ENCODE measurements around the gene GRAMD2B. TPM values are rescaled to one million over a fixed set of nuclear protein-coding genes. Genes with fewer than 3 reads are reported as not detected.

GRAMD2B gene
- total RNA-seq, 1 experiment from 2014 or later, result 33.6 TPM

DNA sequence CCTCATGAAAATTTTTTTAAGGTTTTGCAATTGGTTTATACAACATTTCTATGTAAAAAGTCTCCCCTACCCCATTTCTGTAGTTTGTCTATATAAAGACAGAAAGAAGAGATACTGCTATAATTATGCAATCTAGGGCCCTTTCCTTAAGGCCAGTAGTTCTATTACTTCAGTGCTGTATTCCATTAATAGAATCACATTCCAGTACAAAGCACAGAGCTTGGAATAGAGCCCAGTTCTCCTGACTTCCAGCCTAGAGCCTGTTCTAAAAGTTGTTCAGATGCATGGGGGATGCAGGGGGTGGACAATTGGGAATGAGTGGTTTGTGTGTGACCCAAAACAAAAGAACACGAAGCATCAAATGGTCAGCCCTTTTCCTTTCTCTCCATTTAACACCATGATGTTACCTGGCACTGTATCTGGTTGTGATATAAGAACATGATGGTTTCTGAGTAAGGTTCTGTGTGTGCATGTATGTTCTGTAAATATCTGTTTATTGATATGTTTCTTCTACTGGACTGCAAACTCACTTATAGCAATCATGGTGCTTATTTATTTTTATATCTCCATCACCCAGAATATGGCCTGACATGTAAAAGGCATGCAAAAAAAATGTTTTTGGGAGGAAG, 8.2 kb upstream of the GRAMD2B start:
- H3K9ac ChIP-seq (ENCODE audit: low read length), result no peak overlapping the region
- no peaks in the 10 kb centered on the region for H3K27me3 ChIP-seq (ENCODE audit: low read length)
- no peak for TF ChIP-seq EZH2phosphoT487 (IDR thresholded peaks at IDR 0.05; ENCODE audit: borderline replicate concordance, low read length)
- TF ChIP-seq, protein P1, sequence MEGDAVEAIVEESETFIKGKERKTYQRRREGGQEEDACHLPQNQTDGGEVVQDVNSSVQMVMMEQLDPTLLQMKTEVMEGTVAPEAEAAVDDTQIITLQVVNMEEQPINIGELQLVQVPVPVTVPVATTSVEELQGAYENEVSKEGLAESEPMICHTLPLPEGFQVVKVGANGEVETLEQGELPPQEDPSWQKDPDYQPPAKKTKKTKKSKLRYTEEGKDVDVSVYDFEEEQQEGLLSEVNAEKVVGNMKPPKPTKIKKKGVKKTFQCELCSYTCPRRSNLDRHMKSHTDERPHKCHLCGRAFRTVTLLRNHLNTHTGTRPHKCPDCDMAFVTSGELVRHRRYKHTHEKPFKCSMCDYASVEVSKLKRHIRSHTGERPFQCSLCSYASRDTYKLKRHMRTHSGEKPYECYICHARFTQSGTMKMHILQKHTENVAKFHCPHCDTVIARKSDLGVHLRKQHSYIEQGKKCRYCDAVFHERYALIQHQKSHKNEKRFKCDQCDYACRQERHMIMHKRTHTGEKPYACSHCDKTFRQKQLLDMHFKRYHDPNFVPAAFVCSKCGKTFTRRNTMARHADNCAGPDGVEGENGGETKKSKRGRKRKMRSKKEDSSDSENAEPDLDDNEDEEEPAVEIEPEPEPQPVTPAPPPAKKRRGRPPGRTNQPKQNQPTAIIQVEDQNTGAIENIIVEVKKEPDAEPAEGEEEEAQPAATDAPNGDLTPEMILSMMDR (conservative IDR thresholded peaks at IDR 0.05; ENCODE audit: low read depth, low read length), result no peak
- no peak for TF ChIP-seq EZH2 (IDR thresholded peaks at IDR 0.05; ENCODE audit: low read length, unreplicated experiment)
- H3K79me2 ChIP-seq (ENCODE audit: low read length), result no peaks in the 10 kb centered on the region
- H3K4me2 ChIP-seq (ENCODE audit: low read length), result no peak overlapping the region
- no TSS peak for BruUV-seq (replicated peaks)
- H3K4me1 ChIP-seq (ENCODE audit: insufficient read depth, low read length), result peaks cover 9% of the 10 kb centered on the region; the same call in 1 of the 2 replicates
- no peak overlapping the region for H3K27ac ChIP-seq (ENCODE audit: low read length)
- POLR2A ChIA-PET (ENCODE audit: unreplicated experiment), result no interaction called here
- intact Hi-C loops (cut with micrococcal nuclease), result no loop called here
- H3K9me3 ChIP-seq (ENCODE audit: low read length), result no peaks in the 10 kb centered on the region
- H3K4me3 ChIP-seq (ENCODE audit: low read length), result no peak overlapping the region
- DNase-seq (peak; percentile 2), ATAC-seq (no peak)
- H4K20me1 ChIP-seq (ENCODE audit: low read length), result no peaks in the 10 kb centered on the region
- no peak overlapping the region for H2AFZ ChIP-seq (ENCODE audit: low read length)
- H3K36me3 ChIP-seq (ENCODE audit: low read depth, low read length), result no peaks in the 10 kb centered on the region
- no peaks in the 10 kb centered on the region for H3F3A ChIP-seq (ENCODE audit: low read length, unreplicated experiment)
- CTCF ChIA-PET, result no interaction called here
- H3K9me2 ChIP-seq (replicated peaks; ENCODE audit: low read length), result no peaks in the 10 kb centered on the region

DNA sequence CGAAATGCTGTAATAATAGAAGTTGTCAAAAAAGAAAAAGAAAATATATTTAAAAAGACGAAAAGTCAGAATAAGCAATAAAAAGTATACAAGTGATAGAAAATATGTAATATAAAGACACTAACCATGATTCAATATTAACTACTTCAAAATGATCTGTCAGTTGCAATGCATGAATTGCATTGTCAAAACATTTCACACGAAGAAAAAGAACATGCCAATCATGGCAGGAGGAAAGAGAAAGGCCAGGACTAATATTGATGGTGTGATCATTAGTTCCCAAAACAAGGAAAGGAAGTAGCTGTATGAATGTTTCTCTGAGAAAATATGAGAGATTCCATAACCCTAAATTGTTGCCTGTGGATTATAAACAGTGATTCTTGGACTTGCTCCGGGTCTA, 7.4 kb upstream of the GRAMD2B start:
- TF ChIP-seq, protein P1 (conservative IDR thresholded peaks at IDR 0.05; ENCODE audit: low read depth, low read length), result no peak
- TF ChIP-seq EZH2phosphoT487 (IDR thresholded peaks at IDR 0.05; ENCODE audit: borderline replicate concordance, low read length), result no peak
- no peak for TF ChIP-seq EZH2 (IDR thresholded peaks at IDR 0.05; ENCODE audit: low read length, unreplicated experiment)
- no peaks in the 10 kb centered on the region for H3K9me2 ChIP-seq (replicated peaks; ENCODE audit: low read length)
- no peak overlapping the region for H3K4me3 ChIP-seq (ENCODE audit: low read length)
- H3K36me3 ChIP-seq (ENCODE audit: low read depth, low read length), result no peaks in the 10 kb centered on the region
- ChIA-PET CTCF (no interaction called here), POLR2A (ENCODE audit: unreplicated experiment) (no interaction called here)
- ATAC-seq (no peak), DNase-seq (no peak)
- H3K27ac ChIP-seq (ENCODE audit: low read length), result no peak overlapping the region
- H3K79me2 ChIP-seq (ENCODE audit: low read length), result no peaks in the 10 kb centered on the region
- H3K9me3 ChIP-seq (ENCODE audit: low read length), result no peaks in the 10 kb centered on the region
- no peak overlapping the region for H3K4me2 ChIP-seq (ENCODE audit: low read length)
- H3K27me3 ChIP-seq (ENCODE audit: low read length), result no peaks in the 10 kb centered on the region
- no peaks in the 10 kb centered on the region for H3F3A ChIP-seq (ENCODE audit: low read length, unreplicated experiment)
- intact Hi-C loops (cut with micrococcal nuclease), result no loop called here
- no peak overlapping the region for H2AFZ ChIP-seq (ENCODE audit: low read length)
- no TSS peak for BruUV-seq (replicated peaks)
- H4K20me1 ChIP-seq (ENCODE audit: low read length), result no peaks in the 10 kb centered on the region
- peaks cover 9% of the 10 kb centered on the region; the same call in 1 of the 2 replicates for H3K4me1 ChIP-seq (ENCODE audit: insufficient read depth, low read length)
- no peak overlapping the region for H3K9ac ChIP-seq (ENCODE audit: low read length)

DNA sequence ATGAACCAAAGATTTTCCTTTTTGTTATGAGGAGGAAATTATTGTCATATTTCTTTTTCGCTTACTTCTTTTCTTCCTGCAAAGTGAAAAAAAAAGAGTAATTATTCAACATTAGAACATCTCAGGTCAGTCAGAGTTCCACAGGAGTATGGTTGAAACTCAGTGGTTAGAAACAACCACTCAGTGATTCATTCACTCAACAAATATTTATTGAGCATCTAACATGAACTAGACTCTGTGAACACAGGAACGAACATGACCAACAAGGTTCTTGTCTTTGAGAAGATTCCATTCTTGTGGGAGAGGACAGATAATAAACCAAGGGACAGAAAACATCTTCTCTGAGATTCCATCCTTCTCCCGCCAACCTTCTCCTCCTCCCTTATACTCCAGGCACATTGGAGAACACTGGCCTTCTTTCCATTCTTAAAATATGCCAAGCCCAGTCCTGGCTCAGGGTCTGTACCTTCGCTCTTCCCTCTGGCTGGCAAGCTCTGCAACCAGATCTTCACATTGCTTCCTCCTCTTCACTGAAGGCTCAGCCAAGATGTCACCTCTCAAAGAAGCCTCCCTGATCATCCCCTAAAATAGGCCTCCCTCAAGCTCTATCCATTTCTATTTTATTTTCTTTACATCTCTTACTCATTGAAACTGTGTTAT, 6.8 kb upstream of the GRAMD2B start:
- intact Hi-C loops (cut with micrococcal nuclease), result no loop called here
- no TSS peak for BruUV-seq (replicated peaks)
- ChIA-PET CTCF (no interaction called here), POLR2A (ENCODE audit: unreplicated experiment) (no interaction called here)
- no peaks in the 10 kb centered on the region for H3F3A ChIP-seq (ENCODE audit: low read length, unreplicated experiment)
- H3K79me2 ChIP-seq (ENCODE audit: low read length), result no peaks in the 10 kb centered on the region
- no peak overlapping the region for H2AFZ ChIP-seq (ENCODE audit: low read length)
- H3K4me1 ChIP-seq (ENCODE audit: insufficient read depth, low read length), result peaks cover 9% of the 10 kb centered on the region; the same call in 1 of the 2 replicates
- no peaks in the 10 kb centered on the region for H3K9me2 ChIP-seq (replicated peaks; ENCODE audit: low read length)
- H3K36me3 ChIP-seq (ENCODE audit: low read depth, low read length), result no peaks in the 10 kb centered on the region
- H3K27me3 ChIP-seq (ENCODE audit: low read length), result no peaks in the 10 kb centered on the region
- H3K4me3 ChIP-seq (ENCODE audit: low read length), result no peak overlapping the region
- H3K9me3 ChIP-seq (ENCODE audit: low read length), result no peaks in the 10 kb centered on the region
- H3K27ac ChIP-seq (ENCODE audit: low read length), result no peak overlapping the region
- no peak overlapping the region for H3K4me2 ChIP-seq (ENCODE audit: low read length)
- H3K9ac ChIP-seq (ENCODE audit: low read length), result no peak overlapping the region
- H4K20me1 ChIP-seq (ENCODE audit: low read length), result no peaks in the 10 kb centered on the region
- no peak for TF ChIP-seq EZH2phosphoT487 (IDR thresholded peaks at IDR 0.05; ENCODE audit: borderline replicate concordance, low read length)
- TF ChIP-seq, protein P1 (conservative IDR thresholded peaks at IDR 0.05; ENCODE audit: low read depth, low read length), result no peak
- ATAC-seq (no peak; the same call in 1 of the 2 replicates), DNase-seq (peak; percentile 21)
